GM18867 (cell line): Measurements from ENCODE around the gene RPS6KA2.
A peak's percentile ranks its signal among the peaks of the same experiment; 100 is the strongest.

Experiments used
- ATAC-seq: cut with Tn5 transposase; IDR thresholded peaks from one replicate; pipeline ENCODE4 v1.9.1; 2021; ENCODE audit warnings: mild to moderate bottlenecking, moderate library complexity; ENCODE audit not compliant: unreplicated experiment

RPS6KA2 gene

DNA sequence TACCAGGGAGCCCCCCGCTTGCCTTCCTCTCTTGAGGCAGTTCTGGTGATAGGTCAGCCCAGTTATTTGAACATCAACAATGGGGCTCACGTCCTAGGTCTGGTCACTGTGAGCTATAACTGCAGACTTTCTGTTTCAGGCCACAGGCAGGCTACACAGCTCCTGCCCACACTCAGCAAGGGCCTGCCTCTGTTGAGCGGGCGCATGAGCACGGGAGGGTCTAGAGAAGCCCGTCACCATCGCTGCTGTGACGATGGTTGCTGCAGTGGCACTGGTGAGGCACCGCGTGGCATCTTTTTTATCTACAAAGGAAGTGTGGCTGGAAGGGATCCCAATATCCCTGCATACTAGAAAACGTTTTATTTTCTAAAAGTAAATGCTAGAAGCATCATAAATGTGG is 118.3 kb downstream of the RPS6KA2 start:
- ATAC-seq, result no peak

DNA sequence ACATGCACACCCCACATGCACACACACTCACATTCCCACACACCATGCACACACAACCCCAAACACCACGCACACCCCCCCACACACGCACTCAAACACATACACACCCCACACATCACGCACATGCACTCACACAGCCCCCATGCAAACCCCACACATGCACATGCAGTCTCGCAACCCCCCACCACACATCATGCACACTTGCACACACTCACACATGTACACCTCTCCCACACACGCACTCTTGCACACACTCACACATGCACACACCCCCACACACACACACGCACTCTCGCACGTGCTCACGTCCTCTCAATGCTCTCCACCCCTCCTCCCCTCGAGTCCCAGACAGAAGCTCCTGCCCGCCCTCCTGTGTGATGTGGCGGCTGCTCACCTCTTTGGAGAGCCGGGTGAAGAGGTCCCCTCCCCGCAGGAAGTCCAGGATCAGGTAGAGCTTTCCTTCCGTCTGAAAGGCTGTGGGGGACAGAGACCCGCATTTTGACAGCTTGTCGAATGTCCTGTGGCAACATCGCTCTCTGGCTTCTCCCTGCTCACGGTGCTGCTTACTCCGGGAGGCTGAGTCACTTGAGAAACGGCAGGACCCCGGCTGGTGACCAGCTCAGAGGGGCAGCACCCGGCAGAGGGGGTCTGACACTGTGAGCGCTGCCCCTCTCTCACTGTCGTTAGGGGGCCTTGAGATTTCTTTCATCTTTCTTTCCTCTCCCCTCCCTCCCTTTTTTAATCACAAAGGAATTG is 119.1 kb downstream of the RPS6KA2 start:
- no peak for ATAC-seq

- no peak for ATAC-seq
Observed at GRCh38 chr6:166507380-166507779, 119.7 kb downstream of the RPS6KA2 start.

DNA sequence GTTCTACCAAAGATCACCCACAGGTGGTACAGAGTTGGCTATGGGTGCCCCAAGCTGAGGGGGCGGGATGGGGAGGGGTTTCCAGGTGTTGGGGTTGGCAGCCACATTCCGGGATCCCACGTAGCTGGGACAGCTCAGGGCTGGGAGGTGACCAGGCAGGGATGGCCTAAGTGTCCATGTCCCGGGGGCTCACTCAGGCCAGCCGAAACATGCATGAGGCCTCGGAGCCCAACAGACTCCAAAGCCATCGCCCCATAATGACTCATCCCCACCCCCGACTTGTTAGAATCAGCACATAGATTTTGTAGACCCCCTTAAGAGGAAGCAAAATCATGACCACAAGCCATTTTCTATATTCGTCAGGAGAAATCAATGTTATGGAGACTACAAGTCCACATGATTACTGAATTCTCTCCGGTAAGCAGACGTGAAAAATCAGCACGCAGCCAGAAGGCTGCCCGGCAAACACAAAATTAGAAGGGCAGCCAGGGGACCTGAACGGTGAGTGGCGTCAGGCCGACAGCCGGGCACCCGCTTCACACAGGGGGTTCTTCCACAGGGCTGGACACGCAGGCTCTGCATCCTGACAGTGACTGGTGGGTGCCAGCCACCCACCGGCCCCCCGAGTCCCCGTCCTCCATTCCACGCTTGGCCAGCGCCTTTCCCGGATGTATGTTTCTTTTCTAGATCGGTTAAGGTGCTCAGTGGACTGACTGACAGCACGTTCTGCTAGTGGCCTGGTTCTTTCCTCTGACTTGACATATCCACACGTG is 121.7 kb downstream of the RPS6KA2 start:
- ATAC-seq, result no peak

GRCh38 chr6:166504100-166504499 is 123.0 kb downstream of the RPS6KA2 start:
- ATAC-seq, result no peak

DNA sequence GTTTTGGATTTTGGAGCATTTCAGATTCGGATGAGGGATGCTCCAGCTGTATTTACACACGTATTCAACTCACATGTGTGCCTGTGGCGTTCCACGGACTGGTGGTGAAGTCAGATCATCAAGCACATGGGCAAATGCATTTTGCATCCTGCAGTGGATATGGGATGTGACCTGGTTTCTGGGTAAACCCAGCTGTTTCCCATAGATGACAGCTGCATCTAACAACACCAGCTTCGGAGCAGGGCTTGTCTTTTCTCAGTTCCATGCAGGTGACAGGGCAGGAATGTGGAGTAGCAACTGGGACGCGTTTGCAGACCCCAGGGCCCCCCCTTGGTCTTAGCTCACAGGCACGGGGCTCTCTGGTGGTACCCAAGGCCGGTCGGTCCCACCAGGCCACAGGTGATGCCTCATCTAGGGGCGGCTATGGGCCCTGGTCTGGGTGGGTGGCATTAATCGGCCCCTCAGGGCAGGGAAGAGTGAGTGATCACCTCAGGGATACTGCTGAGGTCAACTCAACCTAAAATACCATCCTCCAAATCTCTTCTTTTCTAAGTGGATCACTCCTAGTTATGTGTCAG is 123.8 kb downstream of the RPS6KA2 start:
- no peak for ATAC-seq

GRCh38 chr6:166502453-166502852 is 124.6 kb downstream of the RPS6KA2 start:
- no peak for ATAC-seq

DNA sequence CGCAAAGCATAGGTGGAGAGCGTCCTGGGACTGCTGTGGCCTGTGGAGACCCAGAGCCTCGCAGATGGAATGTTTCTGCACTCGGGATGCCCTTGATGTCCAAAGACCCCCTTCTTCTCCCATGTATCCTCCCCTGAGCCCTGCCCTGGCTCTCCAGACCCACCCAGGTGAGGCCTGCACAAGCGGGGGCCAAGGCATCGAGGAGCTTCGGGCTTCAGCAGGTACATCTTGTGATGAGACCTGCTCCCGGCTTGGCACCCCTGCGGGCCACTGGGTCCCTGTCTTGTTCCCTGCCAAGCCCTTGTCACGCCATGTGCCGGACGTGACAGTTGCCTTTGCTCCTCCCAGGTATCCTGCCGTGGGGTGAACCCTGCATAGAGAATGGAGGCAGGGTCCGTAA is 125.8 kb downstream of the RPS6KA2 start:
- ATAC-seq, result no peak

GRCh38 chr6:166500246-166500645 is 126.8 kb downstream of the RPS6KA2 start:
- no peak for ATAC-seq

DNA sequence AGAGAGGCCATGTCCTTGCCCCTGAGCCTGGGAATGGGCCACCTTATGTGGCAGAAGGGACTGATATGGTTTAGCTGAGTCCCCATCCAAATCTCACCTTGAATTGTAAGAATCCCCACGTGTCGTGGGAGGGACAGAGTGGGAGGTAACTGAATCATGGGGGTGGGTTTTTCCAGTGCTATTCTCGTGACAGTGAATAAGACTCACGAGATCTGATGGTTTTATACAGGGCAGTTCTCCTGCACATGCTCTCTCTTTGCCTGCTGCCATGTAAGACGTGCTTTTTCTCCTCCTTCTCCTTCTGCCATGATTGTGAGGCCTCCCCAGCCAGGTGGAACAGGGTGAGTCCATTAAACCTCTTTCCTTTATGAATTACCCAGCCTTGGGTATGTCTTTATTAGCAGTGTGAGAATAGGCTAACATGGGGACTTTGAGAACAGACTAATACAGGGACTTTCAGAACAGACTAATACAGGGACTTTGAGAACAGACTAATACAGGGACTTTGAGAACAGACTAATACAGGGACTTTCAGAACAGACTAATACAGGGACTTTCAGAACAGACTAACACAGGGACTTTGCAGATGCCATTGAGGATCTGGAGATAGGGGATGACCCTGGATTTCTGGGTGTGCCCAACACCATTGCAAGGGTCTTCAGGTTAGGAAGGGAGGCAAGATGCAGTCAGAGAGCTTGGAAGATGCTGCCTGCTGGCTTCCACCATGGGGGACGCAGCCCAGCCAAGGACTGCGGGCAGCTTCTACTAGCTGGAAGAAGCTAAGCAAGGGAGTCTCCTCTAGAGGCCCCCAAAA is 127.5 kb downstream of the RPS6KA2 start:
- peak; percentile 75 for ATAC-seq

DNA sequence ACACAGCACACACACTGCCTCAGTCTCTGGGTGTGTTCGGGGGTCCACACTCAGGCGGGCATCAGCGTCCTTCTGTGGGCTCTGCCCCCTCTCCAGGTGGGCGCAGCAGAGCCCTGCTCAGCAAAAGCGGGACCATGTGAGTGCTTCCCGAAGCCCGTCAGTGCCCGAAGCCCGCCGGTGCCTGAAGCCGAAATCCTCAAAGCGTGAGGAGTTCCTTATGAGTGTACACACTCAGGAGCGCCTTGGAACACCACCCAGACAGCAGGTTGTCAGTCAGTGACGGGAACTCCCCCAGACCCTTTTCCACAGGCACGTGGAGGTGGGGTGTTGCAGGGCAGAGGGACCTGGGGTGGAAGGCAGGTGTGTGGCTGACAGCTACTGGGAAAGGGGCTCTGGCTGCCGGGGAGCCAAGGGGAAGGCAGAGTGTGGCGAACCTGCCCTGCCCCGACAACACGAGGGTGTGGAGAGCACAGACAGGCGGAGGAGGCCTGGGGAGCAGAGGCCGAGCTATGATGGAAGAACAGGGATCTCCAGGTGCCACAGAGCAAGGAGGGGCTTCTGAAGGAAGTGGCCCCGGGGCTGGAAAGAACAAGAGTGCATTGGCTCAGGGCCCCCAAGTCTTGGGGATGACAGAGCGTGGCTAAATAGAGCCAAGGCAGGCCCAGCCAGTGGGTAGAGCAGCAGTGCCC is 128.2 kb downstream of the RPS6KA2 start:
- ATAC-seq, result no peak

DNA sequence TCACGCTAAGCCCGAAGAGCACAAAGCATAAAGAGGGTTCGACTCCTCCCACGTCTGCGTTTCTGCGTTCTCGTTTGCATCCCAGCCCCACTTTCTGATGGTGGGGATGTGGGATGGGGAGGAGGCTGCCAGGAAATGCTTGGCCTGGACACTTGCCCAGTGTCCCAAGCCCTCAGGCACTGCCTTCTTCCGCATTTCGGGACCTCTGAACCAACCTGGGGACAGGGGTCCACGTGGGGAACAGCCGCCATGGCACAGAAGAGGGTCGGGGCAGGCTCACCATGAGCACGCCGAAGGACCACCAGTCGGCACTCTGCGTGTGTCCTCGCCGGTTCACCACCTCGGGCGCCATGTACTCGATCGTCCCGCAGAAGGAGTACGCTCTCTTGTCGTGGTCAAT is 128.8 kb downstream of the RPS6KA2 start:
- no peak for ATAC-seq

GRCh38 chr6:166497087-166497899 is 129.8 kb downstream of the RPS6KA2 start:
- no peak for ATAC-seq

DNA sequence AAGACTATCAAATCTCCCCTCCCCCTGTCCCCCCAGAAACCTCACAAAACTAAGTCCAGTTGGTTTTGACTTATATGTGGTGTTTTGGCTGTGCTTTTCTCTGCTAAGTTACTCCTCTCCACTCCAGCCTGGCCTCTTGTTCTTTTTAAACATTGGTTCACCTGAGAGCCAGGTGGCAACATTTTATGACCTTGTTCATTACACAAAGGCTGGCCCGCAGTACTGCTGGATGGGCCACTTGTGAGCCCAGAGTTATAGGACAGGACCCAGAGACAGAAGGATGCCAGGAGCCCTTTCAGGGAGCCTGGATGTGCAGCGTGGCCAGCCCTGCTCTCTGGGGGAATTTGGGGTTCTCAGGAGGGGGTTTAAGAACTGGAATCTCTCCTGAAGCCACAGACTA is 130.6 kb downstream of the RPS6KA2 start:
- ATAC-seq, result no peak

DNA sequence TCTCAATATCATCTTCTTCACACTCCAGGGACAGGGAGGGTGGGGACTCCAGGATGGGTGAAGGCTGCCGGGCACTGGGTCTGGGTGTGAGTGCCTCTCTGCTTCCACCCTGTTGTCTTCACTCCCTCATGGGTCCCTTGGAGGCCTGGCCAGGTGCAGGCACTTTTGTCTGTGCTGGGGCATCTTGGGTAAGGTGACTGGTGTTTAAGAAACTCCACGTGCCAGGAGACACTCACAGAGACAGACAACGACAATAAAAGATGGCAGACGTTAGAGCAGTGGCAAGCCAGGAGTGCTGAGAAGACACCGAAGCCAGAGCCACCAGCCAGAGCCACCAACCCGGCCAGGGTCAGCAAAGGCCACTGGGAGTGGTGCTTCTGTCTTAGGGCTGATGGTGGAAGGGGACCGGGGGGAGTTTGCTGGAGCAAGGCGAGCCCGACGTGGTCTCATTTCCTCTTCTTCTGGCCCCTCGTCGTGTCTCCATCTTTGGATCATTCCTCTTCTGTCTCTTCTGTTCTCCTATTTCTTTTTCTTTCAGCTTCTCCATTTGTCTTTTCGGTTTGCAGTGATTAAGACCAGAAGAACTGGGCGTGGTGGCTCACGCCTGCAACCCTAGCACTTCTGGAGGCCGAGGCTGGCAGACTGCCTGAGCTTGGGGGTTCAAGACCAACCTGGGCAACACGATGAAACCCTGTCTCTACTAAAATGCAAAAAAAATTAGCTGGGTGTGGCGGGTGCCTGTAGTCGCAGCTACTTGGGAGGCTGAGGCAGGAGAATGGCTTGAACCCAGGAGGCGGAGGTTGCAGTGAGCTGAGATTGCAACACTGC is 131.3 kb downstream of the RPS6KA2 start:
- no peak for ATAC-seq

DNA sequence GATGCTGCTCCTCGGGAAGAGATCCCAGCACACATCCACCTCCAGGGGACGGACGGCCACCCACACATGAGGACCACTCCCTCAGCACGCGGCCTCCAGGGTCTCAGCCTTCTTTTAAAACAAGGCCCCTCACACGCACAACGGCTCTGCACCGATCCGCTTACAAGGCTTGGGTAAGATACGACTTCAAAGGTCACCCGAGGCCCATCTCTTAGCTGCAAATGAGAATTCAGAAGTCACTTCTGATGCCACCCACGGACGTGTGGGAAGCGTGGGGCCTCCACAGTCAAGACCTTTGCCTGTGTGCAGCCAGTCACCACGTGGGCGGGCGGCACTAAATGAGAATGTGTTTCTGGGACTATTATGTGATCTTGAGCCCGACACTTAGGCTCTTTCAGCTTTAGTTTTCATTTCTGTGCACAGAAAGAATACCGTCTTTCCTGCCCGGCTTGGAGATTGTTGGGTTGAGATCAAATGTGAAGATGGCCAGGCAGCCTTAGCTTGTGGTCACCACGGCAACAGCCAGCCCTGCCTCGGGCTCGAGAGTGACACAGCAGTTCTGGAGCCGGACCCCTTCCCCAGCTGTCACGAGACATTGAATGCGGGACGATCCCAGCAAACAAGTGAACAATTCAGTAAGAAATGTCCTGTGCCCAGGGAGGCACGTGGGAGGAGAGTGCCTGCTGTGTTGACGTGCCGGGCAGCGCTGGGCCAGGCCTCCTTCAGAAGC is 132.1 kb downstream of the RPS6KA2 start:
- ATAC-seq, result no peak

DNA sequence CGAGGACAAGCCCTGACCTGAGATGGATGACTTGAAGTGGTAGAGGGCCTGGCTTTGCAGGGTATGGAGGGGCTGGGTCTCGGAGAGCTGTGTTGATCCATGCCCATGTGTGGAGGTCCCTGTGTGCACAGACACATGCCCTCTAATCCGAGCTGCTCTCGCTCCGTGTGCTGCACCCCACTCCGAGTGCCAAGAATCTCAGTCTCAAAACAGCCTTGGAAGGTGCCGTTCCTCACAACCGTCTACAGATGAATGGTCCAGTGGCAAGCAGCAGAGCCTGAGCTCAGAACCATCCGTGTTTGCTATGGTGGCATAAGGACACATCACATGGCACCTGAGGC is 133.0 kb downstream of the RPS6KA2 start:
- no peak for ATAC-seq

DNA sequence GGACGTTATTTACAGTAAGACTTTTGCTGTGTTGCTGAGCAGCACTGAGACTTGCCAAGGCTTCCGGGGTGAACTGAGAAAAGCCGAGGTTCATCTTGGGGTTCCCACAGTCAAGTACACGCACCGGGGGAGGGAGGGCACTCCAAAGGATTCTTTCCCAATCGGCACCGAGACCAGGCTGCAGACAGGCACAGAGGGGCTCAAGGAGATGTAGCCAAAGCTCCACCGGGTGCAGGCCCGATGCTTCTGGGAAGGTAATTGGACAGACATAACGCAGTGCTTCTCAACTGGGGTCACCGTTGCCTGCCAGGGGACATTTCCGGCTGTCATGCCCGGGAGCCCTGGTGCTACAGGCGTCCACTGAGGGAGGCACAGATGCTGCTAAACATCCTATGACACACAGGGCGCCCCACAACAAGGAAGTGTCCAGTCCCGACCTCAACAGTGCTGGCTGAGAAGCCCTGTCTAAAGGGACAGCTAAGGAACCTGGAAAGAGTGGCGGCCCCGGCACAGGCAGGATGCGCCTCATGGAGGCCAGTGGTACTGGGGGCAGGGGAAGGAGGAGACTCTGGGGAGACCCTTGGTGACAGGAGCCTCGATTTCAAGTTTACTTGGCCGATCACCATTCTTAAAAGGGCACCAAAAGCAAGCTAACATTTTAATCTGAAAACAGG is 133.5 kb downstream of the RPS6KA2 start:
- no peak for ATAC-seq
